Measurements from ENCODE around the gene AKR1B1.

DNA sequence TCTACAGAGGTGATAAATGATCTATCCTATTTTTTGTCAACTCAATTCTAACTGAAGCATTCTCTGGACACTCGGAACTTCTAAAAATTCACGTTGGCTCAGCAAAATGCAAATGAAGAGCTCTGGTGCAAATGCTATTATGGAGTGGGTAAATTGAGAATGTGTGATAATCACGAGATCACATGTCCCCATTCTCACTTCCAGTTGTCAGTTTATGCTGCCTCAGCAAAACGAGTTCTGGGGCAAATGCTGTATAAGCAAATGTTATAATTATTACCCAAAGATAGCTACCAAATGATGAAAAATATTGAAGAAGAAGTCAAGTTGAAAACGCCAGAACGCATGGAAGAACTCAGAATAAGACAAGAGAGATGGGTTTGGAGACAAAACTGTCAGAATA, 29.4 kb downstream of the AKR1B1 start:
- TF ChIP-seq ZNF274 (IDR thresholded peaks at IDR 0.05; ENCODE audit: low read depth, low read length): no peak
- TF ChIP-seq YY1 (IDR thresholded peaks at IDR 0.05; ENCODE audit: insufficient read depth, insufficient read length): no peak
- TF ChIP-seq SUZ12 (IDR thresholded peaks at IDR 0.05; ENCODE audit: extremely low read depth, insufficient read depth, insufficient read length): no peak
